Measurements from ENCODE around the gene SDS.

SDS gene

DNA sequence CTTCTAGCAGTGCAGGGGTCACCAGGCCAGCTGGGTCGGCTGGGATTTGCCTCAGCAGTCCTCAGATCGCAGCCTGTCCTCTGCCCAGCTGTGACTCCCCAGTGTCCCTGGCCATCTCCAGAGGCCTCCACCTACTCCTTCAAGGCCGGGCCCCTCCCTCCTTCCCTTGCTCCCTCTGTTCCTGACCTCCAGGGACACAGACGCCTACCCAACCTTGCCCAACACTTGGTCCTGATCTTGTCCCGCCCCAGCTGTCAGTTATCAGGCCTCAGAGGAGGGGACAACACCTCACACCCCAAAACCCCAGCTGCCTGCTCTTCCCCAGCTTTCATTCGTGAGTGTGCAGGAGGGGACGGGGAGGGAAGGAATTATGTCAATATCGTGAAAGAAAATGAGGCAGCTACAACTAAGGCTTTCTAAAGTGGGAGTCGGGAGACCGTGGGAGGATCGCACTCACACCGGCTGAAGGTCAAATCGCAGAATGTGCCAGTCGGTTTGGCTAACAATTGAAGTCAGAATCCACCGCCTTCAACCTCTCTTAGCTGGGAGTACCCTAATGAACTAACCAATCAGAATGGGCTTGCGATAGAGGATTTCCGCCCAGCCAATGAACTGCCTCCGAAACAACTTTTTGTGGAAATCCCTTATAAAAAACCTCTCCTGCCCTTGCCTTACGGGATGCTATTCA, 54.7 kb downstream of the SDS start:
- DNase-seq (ENCODE audit: low read depth, low spot score): no peak

DNA sequence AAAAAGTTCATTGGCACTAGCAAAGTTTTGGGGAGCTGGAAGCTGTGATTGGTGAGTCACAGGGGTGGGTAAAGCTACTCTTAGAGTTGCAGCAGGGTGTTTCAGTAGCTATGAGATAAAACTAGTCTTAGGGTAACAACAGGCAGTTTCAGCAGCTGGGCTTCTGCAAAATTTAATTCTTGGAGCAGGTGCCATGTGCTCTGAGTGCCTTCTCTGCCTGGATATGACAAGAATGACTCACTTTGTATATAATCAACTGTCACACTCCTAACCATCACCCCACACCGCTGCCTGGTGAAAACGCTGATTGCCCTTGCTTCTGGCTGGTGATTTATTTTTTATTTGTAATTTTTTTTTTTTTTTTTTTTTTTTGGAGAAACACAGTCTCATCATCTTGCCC, 55.8 kb downstream of the SDS start:
- no peak for DNase-seq (ENCODE audit: low read depth, low spot score)

DNA sequence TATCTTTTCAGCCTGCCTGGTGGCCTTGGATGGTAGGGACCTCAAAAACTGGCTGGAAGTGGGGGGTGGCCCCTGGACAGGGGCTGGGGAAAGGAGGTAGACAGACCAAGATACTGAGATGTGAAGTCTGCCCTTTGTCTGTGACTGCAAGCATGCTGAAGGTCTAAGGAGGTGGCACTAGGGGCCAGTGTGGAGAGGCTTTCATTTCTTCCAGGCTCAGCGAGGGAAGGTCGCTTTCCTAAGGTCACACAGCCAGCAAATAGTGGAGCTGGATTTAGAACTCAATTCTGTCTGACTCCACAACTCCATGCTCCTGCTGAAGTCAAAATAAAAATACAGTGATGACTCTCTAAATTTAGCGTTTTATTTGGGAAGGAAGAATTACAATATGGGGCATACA, 56.6 kb downstream of the SDS start:
- DNase-seq (ENCODE audit: low read depth, low spot score): no peak

DNA sequence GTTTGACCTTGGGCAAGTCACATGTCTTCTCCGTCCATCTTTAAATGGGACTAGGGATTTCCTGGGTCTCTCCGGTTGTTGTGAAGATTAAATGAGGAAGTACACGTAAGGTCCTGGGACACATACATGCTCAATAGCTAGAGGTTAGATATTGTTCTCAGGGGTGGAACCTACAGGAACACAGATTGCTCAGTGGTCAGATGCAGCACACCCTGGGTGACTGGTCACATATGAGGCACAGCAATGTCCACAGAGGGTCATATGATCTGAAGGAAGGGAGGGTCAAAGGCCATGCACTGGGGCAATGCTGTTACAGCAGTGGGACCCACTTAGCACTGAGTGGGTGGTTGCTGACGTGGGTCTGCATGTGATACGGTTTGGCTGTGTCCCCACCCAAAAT, 57.3 kb downstream of the SDS start:
- DNase-seq (ENCODE audit: low read depth, low spot score): no peak

DNA sequence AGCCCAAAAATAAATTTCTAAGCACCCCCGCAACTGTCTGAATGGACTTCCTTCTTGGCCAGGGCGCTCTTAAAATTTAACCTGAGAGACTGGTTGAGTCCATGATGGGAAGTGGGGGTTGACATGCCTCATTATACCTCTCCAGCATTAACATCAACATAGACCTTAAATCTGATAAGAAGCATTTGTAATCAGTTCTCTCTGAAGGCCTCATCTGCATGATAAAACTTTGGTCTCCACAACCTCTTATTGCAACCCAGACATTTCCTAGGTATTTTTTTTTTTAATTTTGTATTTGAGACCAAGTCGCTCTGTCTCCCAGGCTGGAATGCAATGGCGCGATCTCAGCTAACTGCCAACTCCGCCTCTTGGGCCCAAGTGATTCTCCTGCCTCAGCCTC, 58.4 kb downstream of the SDS start:
- no peak for DNase-seq (ENCODE audit: low read depth, low spot score)
